Activated CD4-positive, alpha-beta T cell treated with anti-CD3 and anti-CD28 coated beads for 1 hour (primary cell): ENCODE measurements around the gene SOX12.
A peak's percentile ranks its signal among the peaks of the same experiment; 100 is the strongest.
"Not testable (repeated sequence)": the region's sequence is repeated elsewhere in the genome, so short reads cannot be mapped to it uniquely, and the experiment has no call there.

Experiments used
- DNase-seq: peaks from one replicate; pipeline ENCODE4 v3.0.0-alpha.2; 2020

The SOX12 gene

GRCh38 chr20:328975-329695, 3.8 kb downstream of the SOX12 start:
- DNase-seq: no peak

GRCh38 chr20:329851-330232, 4.5 kb downstream of the SOX12 start:
- no peak for DNase-seq

GRCh38 chr20:330233-331149, 5.1 kb downstream of the SOX12 start:
- peak; percentile 38 for DNase-seq

- no peak for DNase-seq
Measured at GRCh38 chr20:334578-334977, 9.2 kb downstream of the SOX12 start.

GRCh38 chr20:336040-336439, 10.7 kb downstream of the SOX12 start:
- DNase-seq: not testable (repeated sequence)

GRCh38 chr20:341682-342081, 16.3 kb downstream of the SOX12 start:
- DNase-seq: no peak

GRCh38 chr20:343107-343506, 17.8 kb downstream of the SOX12 start:
- DNase-seq: no peak

GRCh38 chr20:346033-346639, 20.8 kb downstream of the SOX12 start:
- no peak for DNase-seq

GRCh38 chr20:346640-347316, 21.4 kb downstream of the SOX12 start, which contains the start of gene NRSN2:
NRSN2 (plus strand) TSS chr20:347111; CDS start chr20:349644, 2,533 bp downstream.
- no peak for DNase-seq

GRCh38 chr20:347317-347639, 21.9 kb downstream of the SOX12 start:
- DNase-seq: no peak

- peak; percentile 27 for DNase-seq
Measured at GRCh38 chr20:347640-348484, 22.5 kb downstream of the SOX12 start.

GRCh38 chr20:348972-349841, 23.9 kb downstream of the SOX12 start:
- DNase-seq: no peak

GRCh38 chr20:353166-353565, 27.8 kb downstream of the SOX12 start:
- DNase-seq: no peak

GRCh38 chr20:354298-354977, 29.1 kb downstream of the SOX12 start:
- peak; percentile 75 for DNase-seq

- DNase-seq: not testable (repeated sequence)
Measured at GRCh38 chr20:356154-356553, 30.8 kb downstream of the SOX12 start.

- no peak for DNase-seq
Measured at GRCh38 chr20:356745-357144, 31.4 kb downstream of the SOX12 start.

- no peak for DNase-seq
Measured at GRCh38 chr20:358891-359555, 33.7 kb downstream of the SOX12 start.

- no peak for DNase-seq
Measured at GRCh38 chr20:361561-361960, 36.2 kb downstream of the SOX12 start.

GRCh38 chr20:362271-363254, 37.2 kb downstream of the SOX12 start:
- no peak for DNase-seq
